Left lung (tissue), 10 donors: Measurements from ENCODE around the gene IDUA. TPM values are rescaled to one million over a fixed set of nuclear protein-coding genes. Genes with fewer than 3 reads are reported as not detected.

Experiments used
- ATAC-seq: fragments of 200-7000 bp; cut with Tn5 transposase; one replicate; pipeline ENCODE4 v1.9.1; 2020; ENCODE audit warnings: moderate library complexity
- DNase-seq, 4 donors: peaks; one replicate each; pipeline ENCODE4 v3.0.0-alpha.2; 2013 to 2020
- H3K27ac ChIP-seq, 2 donors: fragments of 200-600 bp; sonication (generic) in 1 of 2; one replicate each; pipeline versions ENCODE4 v1.5.0 to v1.8.0; 2020 to 2021
- H3K27me3 ChIP-seq, 2 donors: fragments of 200-600 bp; sonication (generic) in 1 of 2; one replicate each; pipeline versions ENCODE4 v1.5.0 to v1.8.0; 2020 to 2021
- H3K36me3 ChIP-seq, 2 donors: fragments of 200-600 bp; sonication (generic) in 1 of 2; one replicate each; pipeline versions ENCODE4 v1.5.0 to v1.8.0; 2020 to 2021
- H3K4me1 ChIP-seq, 2 donors: fragments of 200-600 bp; one replicate each; pipeline ENCODE4 v1.8.0; 2021
- H3K4me3 ChIP-seq, 2 donors: fragments of 200-600 bp; sonication (generic) in 1 of 2; one replicate each; pipeline versions ENCODE4 v1.5.0 to v1.8.0; 2020 to 2021; ENCODE audit warnings: mild to moderate bottlenecking in 1 of 2
- H3K9me3 ChIP-seq, 2 donors: fragments of 200-600 bp; sonication (generic) in 1 of 2; one replicate each; pipeline versions ENCODE4 v1.5.0 to v1.8.0; 2020 to 2021
- intact Hi-C, 2 donors: fragments of 100-400 bp; cut with DNase I; formaldehyde crosslinking; loops; one replicate each; pipeline versions ENCODE4 v1.11.2 to v1.14.2; 2022
- polyA plus RNA-seq, 6 donors: library from polyadenylated mRNA; unstranded; fragments of 120-200 nt; gene quantifications; one replicate each; pipeline ENCODE4 v1.2.1, GENCODE V29; 2013; ENCODE audit not compliant: insufficient read length in 6 of 6
- total RNA-seq, 2 donors: library from RNA; stranded (reverse); fragmentation: NEBNext Ultra II Directional; extraction: Animal tissue kit (Norgen Biotek cat#: 25700); gene quantifications; one replicate each; pipeline ENCODE4 v1.2.1, GENCODE V29; 2021
- TF ChIP-seq, protein P1 (sequence below), 2 donors: fragments of 200-600 bp; sonication (generic) in 1 of 2; IDR thresholded peaks; one replicate each; pipeline versions ENCODE4 v1.5.0 to v1.8.0; 2021; ENCODE audit warnings: antibody characterized with exemption in 2 of 2
- donor health status: DM: no; HTN: yes; CAD: no.
- donor health status: DM: no; HTN: no; CAD: no.

IDUA gene
- total and polyA plus RNA-seq, 8 donors, result 10.1 to 46.8 (median 19.1) TPM

- Histone ChIP-seq H3K36me3 (peaks cover 0 to 30% of the 10 kb centered on the region in 2 donors), H3K4me3 (no peak within 1 kb of the TSS), H3K9me3 (no peaks in the 10 kb centered on the region), H3K4me1 (peaks cover 8 to 13% of the 10 kb centered on the region in 2 donors), H3K27ac (peak within 1 kb of the TSS; percentile 70 to 83), H3K27me3 (peaks cover 19 to 35% of the 10 kb centered on the region in 2 donors)
- DNase-seq (peak in 1 of 4 donors; percentile 78), ATAC-seq (no peak)
- TF ChIP-seq, protein P1, sequence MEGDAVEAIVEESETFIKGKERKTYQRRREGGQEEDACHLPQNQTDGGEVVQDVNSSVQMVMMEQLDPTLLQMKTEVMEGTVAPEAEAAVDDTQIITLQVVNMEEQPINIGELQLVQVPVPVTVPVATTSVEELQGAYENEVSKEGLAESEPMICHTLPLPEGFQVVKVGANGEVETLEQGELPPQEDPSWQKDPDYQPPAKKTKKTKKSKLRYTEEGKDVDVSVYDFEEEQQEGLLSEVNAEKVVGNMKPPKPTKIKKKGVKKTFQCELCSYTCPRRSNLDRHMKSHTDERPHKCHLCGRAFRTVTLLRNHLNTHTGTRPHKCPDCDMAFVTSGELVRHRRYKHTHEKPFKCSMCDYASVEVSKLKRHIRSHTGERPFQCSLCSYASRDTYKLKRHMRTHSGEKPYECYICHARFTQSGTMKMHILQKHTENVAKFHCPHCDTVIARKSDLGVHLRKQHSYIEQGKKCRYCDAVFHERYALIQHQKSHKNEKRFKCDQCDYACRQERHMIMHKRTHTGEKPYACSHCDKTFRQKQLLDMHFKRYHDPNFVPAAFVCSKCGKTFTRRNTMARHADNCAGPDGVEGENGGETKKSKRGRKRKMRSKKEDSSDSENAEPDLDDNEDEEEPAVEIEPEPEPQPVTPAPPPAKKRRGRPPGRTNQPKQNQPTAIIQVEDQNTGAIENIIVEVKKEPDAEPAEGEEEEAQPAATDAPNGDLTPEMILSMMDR (IDR thresholded peaks at IDR 0.05), result no peak
- intact Hi-C loops, result no loop called here
Measured at GRCh38 chr4:993111-994029, 6.5 kb downstream of the IDUA start, which contains the start of gene SLC26A1. Gene SLC26A1 (minus strand): TSS chr4:993404. CDS start chr4:991703, 1,701 bp downstream.

GRCh38 chr4:995311-996026 is 8.6 kb downstream of the IDUA start:
- H3K27ac ChIP-seq, result no peak overlapping the region
- no peak overlapping the region for H3K4me3 ChIP-seq
- intact Hi-C loops, result no loop called here
- peaks cover 26 to 56% of the 10 kb centered on the region in 2 donors for H3K27me3 ChIP-seq
- H3K4me1 ChIP-seq, result peaks cover 8 to 11% of the 10 kb centered on the region in 2 donors
- peaks cover 0 to 16% of the 10 kb centered on the region in 2 donors for H3K36me3 ChIP-seq
- TF ChIP-seq, protein P1 (IDR thresholded peaks at IDR 0.05), result no peak
- ATAC-seq (no peak), DNase-seq (peak in 1 of 4 donors; percentile 68)
- no peaks in the 10 kb centered on the region for H3K9me3 ChIP-seq

GRCh38 chr4:996030-996996 is 9.5 kb downstream of the IDUA start:
- H3K36me3 ChIP-seq, result peaks cover 0 to 7% of the 10 kb centered on the region in 2 donors
- H3K9me3 ChIP-seq, result no peaks in the 10 kb centered on the region
- no peak overlapping the region for H3K4me3 ChIP-seq
- H3K27ac ChIP-seq, result no peak overlapping the region
- no peak for ATAC-seq
- peaks cover 8 to 11% of the 10 kb centered on the region in 2 donors for H3K4me1 ChIP-seq
- TF ChIP-seq, protein P1 (IDR thresholded peaks at IDR 0.05), result no peak
- DNase-seq, result peak in 1 of 4 donors; percentile 67
- H3K27me3 ChIP-seq, result peaks cover 35 to 64% of the 10 kb centered on the region in 2 donors
- intact Hi-C loops, result no loop called here

- H3K4me1 ChIP-seq, result peaks cover 8 to 14% of the 10 kb centered on the region in 2 donors
- intact Hi-C loops, result no loop called here
- H3K36me3 ChIP-seq, result peaks cover 0 to under 1% of the 10 kb centered on the region in 2 donors
- H3K4me3 ChIP-seq, result no peak overlapping the region
- DNase-seq, result peak in 1 of 4 donors; percentile 65
- no peak overlapping the region for H3K27ac ChIP-seq
- H3K9me3 ChIP-seq, result no peaks in the 10 kb centered on the region
- H3K27me3 ChIP-seq, result peaks cover 42 to 71% of the 10 kb centered on the region in 2 donors
- no peak for ATAC-seq
- TF ChIP-seq, protein P1 (IDR thresholded peaks at IDR 0.05), result no peak
Measured at GRCh38 chr4:996997-997374, 10.1 kb downstream of the IDUA start.
